ENCODE data around the gene TMEM61.

DNA sequence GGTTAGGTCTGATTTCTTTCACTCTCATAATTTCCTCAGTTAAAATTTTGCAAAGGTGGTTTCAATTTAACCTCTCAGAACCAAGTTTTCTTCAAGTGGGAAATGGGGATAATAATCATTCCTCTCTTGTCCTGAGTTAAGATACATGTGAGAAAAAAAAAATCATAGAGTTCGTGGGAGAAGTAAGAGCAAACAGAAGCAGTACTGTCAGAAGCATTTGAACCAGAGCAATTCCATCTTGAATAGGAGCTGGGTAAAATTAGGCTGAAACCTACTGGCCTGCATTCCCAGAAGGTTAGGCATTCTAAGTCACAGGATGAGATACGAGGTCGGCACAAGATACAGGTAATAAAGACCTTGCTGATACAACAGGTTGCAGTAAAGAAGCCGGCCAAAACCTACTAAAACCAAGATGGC is 28.6 kb upstream of the TMEM61 start:
- TF ChIP-seq, protein P1, sequence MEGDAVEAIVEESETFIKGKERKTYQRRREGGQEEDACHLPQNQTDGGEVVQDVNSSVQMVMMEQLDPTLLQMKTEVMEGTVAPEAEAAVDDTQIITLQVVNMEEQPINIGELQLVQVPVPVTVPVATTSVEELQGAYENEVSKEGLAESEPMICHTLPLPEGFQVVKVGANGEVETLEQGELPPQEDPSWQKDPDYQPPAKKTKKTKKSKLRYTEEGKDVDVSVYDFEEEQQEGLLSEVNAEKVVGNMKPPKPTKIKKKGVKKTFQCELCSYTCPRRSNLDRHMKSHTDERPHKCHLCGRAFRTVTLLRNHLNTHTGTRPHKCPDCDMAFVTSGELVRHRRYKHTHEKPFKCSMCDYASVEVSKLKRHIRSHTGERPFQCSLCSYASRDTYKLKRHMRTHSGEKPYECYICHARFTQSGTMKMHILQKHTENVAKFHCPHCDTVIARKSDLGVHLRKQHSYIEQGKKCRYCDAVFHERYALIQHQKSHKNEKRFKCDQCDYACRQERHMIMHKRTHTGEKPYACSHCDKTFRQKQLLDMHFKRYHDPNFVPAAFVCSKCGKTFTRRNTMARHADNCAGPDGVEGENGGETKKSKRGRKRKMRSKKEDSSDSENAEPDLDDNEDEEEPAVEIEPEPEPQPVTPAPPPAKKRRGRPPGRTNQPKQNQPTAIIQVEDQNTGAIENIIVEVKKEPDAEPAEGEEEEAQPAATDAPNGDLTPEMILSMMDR (IDR thresholded peaks at IDR 0.05) = no peak
- TF ChIP-seq POLR2AphosphoS5 (IDR thresholded peaks at IDR 0.05) (no peak), POLR2A (IDR thresholded peaks at IDR 0.05) (no peak), EP300 (IDR thresholded peaks at IDR 0.05; ENCODE audit: low read depth) (no peak)
